Measurements from ENCODE around the gene GSE1.

The GSE1 gene

GRCh38 chr16:85567101-85567866 lies 45.8 kb upstream of the GSE1 start:
- no peak overlapping the region for H3K4me3 ChIP-seq (ENCODE audit: low read depth, low read length)

GRCh38 chr16:85567935-85568334 lies 45.2 kb upstream of the GSE1 start:
- DNase-seq (ENCODE audit: low read depth), result no peak
- no peak for TF ChIP-seq CTCF (conservative IDR thresholded peaks at IDR 0.05; ENCODE audit: low read depth, low read length)
- H3K4me3 ChIP-seq (ENCODE audit: low read depth, low read length), result no peak overlapping the region

More at GRCh38 chr16:85567101-85567866, 45.8 kb upstream of the GSE1 start:
- TF ChIP-seq CTCF (conservative IDR thresholded peaks at IDR 0.05; ENCODE audit: low read depth, low read length), result no peak
- DNase-seq (ENCODE audit: low read depth), result no peak

GRCh38 chr16:85568519-85568918 lies 44.6 kb upstream of the GSE1 start:
- H3K4me3 ChIP-seq (ENCODE audit: low read depth, low read length), result no peak overlapping the region
- TF ChIP-seq CTCF (conservative IDR thresholded peaks at IDR 0.05; ENCODE audit: low read depth, low read length), result no peak
- no peak for DNase-seq (ENCODE audit: low read depth)

- no peak for TF ChIP-seq CTCF (conservative IDR thresholded peaks at IDR 0.05; ENCODE audit: low read depth, low read length)
- no peak overlapping the region for H3K4me3 ChIP-seq (ENCODE audit: low read depth, low read length)
- DNase-seq (ENCODE audit: low read depth), result no peak
Measured at GRCh38 chr16:85569039-85569614, 44.0 kb upstream of the GSE1 start.

GRCh38 chr16:85569615-85570212 lies 43.4 kb upstream of the GSE1 start:
- no peak for TF ChIP-seq CTCF (conservative IDR thresholded peaks at IDR 0.05; ENCODE audit: low read depth, low read length)
- DNase-seq (ENCODE audit: low read depth), result peak; percentile 93
- no peak overlapping the region for H3K4me3 ChIP-seq (ENCODE audit: low read depth, low read length)

GRCh38 chr16:85570213-85570734 lies 42.8 kb upstream of the GSE1 start:
- no peak overlapping the region for H3K4me3 ChIP-seq (ENCODE audit: low read depth, low read length)
- DNase-seq (ENCODE audit: low read depth), result no peak
- no peak for TF ChIP-seq CTCF (conservative IDR thresholded peaks at IDR 0.05; ENCODE audit: low read depth, low read length)
